ENCODE results near the gene NDUFA12.

GRCh38 chr12:95004610-95005009 is 1.1 kb upstream of the NDUFA12 start:
- TF ChIP-seq GATA2 (IDR thresholded peaks at IDR 0.05; ENCODE audit: low read depth, low read length), result no peak
- no peak for TF ChIP-seq GATA3 (IDR thresholded peaks at IDR 0.05; ENCODE audit: low read depth, low read length)
